GM19324 (cell line): ENCODE data around the gene LIPC.

Experiments used
- ATAC-seq: cut with Tn5 transposase; IDR thresholded peaks from one replicate; pipeline ENCODE4 v1.9.1; 2021; ENCODE audit warnings: mild to moderate bottlenecking, moderate library complexity; ENCODE audit not compliant: unreplicated experiment, low FRiP score

Gene LIPC

DNA sequence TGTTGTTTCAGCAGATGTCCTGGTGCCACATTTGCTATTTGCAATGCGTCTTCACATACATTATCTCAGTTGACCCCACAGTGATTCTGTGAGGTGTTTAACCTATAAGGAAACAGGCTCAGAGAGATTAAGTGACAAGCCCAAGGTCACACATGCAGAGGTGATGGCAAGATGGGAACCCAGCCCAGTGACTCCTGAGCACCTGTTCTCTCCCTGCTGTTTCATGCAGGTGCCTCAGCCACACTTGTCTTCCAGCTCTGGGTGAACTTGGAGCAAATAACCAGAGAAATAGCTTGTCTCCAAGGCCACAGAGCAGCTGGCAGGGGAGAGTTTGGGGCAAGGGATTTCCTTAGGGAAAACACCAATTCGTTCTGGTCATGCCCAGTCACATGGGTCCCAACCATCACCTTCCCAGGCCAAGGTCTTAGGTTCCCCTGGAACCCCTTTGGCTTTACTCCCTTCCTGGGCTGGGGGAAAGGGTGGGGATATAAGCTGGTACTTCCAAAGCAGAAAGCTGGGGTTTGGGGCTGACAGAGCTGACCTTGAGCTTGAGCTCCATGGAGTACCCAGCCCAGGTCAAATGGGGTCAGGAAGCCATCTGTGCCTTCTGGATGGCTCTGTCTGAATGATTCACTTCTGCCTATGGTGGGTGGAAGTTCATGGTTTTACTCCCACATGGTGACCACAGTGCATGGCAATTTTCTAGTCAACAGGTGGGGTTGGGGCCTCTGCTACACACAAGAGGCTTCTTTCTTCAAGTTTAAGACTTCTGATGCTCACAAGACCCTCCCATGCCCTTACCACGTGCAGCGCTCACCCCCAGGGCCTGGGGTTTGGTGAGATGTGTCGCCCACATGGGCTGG, 22.4 kb downstream of the LIPC start:
- no peak for ATAC-seq

DNA sequence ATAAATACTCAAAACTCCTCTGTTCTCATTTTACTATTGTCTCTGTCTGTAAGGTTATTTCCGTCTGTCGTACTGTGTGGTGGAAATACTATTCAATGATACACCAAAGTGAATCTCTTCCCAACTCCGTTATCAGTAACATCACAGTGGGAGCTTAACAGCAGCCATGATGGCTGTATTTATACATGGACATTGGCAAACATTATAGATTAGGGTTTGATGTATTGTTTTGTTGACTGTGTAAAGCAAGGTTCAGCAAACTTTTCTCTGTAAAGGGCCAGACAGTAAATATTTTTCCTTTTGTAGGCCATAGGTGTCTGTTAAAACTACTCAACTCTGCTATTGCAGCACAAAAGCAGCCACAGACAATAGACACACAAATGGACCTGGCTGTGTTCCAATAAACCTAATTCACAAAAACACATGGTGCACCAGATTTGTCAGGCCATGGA, 23.2 kb downstream of the LIPC start:
- no peak for ATAC-seq

DNA sequence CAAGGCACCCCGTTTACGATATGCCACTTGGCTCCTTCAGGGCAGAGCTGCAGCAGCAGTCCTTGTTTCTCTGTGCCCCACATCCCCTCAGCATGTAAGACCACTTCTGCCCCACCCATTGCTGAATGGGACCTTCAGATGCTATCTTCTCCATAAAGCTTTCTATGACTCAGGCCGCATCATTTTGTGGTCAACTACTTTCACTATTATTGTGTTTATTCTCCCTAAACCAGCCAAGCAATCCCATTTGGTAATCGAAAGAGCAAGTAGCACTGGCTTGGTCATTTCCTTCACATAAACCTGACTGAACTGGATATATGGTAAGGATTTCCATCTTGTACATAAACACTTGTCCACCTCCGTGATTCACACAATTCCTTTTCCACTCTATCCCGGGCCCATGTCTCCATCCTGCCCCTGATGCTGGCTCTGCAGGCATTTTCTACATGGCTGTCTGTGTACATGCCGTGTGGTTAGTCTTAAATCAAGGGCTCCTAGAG, 25.7 kb downstream of the LIPC start:
- no peak for ATAC-seq

DNA sequence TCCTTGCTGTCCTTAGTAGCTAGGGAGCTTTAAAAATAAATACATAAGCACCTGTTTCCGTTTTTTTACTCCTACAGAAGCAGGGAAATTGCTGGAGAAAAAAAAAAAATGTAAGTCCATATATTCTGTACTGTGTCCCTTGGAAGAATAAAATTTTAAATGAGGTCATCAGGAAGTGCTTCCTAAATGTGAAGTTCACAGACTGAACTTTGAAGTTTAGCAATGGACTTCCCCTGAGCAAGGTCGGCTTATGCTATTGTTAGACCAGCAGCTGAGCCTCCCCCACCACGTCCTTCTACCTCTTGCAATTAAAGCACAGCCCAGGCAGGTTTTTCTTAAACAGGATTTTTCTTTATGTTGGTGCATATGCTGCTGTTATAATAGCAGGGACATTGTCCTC, 26.3 kb downstream of the LIPC start:
- no peak for ATAC-seq

DNA sequence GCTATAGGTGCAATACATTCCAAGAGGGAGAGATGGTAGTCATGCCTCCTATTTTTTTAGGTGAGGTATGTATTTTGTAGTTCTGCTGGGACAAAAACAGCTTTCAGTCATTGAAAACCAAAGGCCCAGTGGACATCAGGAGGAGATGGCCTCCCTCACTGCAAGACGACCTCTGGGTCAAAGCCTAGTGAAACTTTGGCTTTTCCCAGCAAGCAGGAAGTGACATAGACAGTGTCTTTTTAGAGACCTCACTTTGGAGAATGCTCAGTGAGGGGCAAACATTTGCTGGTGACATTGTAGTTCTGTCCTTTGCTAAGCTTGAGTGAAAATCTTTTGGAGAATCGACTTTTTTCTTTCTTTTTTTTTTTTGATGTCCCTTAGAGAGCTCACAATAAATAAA, 27.3 kb downstream of the LIPC start:
- no peak for ATAC-seq

DNA sequence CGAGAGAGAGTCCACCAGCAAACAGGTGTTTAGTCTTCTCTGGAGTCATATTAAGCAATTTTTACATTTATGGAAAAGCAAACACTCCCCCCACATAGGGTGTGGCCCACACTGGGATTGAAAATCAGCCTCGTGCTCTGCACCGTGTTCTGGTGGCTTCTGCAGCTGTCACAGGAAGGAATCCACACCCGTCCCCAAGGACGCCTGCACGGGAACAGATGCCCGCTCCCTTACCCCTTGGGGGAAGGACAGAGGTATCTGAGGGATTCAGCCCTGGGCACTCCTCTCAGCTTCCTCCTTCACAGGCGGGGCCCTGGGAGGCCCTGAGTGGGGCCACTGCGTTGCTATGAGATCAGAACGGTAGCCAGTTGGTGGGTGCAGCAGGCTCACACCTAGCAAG, 27.8 kb downstream of the LIPC start:
- ATAC-seq: no peak

DNA sequence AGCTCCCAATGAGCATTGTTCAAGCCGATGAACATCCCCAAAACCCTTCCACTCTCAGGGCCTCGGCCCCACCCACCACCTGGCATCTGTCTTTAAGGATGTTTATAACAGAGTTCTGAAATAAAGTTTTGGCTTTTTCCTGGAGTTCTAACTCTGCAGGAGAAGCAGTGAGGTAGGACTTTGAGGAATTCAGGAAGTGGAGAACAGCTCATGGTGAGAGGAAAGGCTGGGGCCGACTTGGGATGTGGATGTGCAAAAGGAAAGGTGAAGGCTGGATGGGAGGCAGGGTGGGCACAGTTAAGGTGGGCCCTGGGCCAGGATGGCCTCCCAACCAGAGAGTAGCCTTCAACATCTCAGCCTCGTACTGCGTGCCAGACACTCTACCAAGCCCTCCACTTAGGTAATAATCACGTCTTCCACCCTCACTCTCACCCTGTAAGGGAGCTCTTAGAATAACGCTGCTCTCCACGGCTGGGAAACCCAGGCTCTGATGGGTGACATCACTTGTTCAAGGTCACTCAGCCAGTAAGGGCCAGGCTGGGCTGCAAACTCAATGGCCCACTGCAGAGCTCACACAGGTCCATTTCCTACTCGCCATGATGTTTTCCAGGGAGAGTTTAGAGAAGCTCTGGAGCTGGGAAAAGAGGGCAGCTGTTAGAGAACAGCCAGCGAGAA, 28.5 kb downstream of the LIPC start:
- ATAC-seq: no peak

DNA sequence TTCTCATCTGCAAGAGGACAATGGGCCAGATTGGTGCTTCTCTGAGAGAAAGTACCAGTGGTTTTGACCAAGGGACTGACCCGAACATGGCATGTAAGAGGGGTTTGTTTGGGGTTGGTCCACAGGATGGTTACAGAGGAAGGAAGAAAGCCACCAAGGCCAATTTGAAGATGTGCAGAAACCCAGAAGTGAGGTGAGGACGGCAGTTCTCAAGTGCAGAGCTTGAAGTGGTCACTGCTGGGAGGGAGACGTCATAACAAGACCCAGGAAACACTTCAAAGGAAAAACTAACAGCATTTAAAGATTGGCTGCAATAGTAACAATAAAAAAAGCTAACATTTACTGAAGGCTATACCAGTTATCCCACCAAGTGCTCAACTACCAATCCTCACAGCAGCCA, 29.1 kb downstream of the LIPC start:
- ATAC-seq: no peak

DNA sequence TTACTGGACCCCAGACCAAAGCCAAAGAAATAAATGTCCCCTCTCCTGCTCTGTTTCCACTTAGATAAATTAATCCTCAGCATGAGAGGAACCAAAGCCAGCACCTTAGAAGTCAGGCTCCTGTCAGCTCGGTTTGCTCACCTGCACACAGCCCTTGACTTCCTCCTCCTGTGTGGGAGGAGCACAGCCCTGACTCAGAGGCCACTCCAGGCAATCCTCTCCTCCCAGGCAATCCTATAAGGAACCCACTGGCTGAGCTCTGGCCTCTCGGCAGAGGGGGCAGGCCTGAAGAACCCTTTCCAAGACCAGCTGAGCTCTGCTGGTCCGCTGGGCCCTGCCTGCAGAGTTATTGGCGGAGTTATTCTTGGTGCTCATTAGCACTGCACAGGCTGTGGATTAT, 30.8 kb downstream of the LIPC start:
- no peak for ATAC-seq

DNA sequence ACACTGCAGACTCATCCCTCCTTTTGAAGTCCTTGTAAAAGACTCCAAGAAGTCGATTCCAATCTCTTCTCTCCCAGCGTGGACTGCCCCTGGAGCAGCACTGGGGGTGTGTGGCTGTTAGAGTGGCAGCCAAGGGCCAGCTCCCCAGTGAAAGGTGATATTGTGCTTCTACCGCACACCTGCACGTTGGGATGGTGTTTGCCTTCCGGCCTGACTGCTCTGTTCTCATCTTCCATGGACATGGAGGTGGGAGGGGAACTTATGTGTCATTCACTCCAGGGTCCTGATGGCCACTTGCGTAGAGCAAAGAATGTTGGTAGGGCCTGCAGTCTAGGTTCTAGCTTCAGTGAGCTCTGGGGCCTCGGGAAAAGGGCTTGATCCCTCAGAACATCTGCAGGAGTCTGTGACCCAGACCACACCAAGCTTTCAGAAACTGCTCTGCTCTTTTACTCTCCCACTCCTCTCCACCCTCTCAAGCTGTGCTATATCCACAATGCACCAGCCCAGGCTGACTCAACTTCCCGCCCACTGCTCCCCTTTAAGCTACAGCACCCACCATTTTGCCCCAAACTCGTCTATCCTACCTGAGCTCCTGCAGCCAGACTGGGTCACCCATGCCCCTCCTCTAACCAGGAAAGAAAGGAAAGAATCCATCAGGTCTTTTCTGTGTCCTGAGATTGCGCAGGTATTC, 31.3 kb downstream of the LIPC start:
- ATAC-seq: no peak

DNA sequence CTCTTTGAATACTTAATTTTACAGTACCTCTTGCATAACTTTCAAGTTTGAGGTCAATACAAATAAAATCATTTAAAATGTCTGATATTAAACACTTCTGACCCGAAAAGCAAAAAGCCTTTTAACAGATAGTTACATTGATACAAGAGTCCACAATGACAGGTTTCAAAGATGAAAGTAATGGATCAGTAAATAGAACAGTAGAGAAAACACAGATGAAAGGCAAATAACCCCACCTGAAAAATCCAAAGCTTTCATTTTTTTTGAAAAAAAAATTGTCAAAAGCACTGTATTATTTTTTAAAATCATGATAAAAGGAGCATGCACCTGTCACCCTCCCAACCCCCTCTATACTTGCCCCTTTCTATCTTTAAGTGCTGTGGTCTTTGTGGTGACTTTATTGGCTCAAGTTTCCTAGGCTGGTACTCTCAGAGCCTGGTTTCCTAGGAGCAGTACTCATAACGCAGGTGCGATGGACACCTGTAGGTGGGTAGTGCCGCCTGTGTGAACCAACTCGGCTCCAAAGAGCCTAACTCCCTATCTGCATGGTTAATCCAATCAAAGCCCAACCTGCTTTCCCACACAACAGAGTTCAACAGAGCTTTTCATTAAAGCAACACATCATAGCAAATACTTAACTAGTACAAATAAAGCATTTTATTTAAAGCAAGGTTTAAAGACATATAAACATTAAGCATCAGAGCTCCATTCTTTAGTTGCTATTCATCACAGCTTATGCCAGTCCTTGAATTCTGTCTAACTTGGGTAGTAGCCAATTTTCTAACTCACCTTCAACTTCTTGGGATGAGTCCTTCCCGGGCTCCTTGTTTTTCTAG, 32.2 kb downstream of the LIPC start:
- ATAC-seq: no peak

DNA sequence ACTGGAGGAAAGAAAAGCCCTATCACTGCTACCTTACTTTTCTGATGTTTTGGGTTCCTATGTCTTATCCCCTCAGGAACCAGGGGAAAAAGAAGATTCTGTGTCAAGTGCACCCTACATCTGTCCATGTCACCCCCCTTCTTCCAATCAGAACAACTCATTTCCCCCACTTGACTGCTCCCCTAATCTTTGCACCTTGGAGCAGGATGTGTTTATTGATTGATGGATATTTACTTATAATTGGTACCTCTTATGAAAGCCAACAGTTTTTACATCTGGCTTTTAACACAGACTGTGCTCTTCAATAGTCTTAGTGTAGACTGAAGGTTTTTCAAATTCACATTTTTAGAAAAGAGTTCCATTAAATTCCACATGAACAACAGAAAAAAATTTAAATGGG, 33.3 kb downstream of the LIPC start:
- no peak for ATAC-seq

DNA sequence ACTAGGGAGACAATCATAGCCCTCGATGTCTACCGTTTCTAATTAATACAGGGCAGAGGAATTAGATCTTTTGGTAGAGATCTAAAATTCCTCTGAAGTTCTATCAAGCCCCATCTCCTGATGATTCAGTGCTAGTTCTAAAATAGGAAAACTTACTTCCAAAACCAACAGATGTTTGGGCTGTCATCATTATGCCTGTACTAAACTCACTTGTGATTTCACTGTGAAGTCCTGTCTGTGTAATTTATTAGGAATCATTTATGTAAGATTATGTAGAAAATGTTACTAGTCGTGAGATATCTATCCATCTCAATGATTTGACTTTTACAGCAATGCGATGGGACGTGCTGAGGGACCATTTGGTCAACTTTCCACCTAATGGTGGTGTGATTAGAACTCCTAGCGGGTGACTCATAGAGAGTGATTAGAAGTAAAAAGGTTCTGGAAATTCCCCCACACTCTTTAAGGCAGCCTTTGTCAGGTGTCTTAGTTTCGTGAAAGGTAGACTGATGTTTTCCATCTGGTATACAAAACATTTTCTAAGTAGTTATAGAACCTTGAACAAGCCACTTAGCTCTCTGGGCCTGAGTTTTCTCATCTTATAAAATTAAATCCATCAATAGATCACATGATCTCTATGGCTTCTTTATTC, 34.2 kb downstream of the LIPC start:
- no peak for ATAC-seq

DNA sequence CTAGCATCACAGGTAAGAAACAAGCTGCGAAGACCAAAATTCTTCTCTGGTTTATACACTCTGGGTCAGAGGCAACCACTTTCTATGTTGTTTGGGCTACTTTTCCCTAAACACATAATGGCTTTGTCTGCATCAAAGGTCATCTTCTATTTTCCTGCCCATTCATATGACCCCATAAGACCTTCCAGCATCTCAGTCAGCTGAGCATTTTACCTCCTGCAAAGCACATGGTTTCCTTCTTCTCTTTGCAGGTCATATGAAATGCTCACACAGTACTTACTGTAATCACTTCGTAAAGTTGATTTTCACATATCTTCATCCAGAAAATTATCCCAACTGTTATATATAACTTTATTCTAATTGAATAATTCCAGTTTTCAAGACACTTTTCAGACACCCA, 34.8 kb downstream of the LIPC start:
- ATAC-seq: no peak

DNA sequence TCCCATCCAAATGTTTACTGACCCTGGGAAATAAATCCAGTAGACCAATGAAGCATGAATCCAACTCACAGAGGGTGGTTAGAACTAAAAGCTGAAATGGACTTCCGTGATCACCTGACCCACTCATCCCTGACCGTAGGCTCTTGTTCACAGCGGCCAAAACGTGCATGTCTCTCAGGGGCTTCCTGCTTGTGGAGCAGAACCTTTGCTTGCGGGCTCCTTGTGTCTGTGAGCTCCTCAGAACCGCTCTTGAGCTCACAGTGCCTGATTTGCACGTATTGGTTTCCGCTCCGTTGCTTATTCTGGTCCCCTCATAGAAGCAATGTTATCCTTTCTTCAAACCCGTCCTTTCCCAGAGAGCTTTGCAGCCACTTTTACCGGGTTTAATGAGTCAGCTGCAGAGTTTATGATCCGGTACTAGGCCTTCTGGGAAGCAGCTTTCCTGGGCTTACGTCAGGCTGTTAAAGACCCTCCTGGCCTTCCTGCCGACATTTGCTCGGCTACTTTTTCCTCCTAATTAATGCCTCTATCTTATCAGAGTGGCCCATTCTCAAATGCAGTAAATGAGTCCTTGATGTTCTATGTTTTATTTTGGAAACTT, 35.4 kb downstream of the LIPC start:
- no peak for ATAC-seq

DNA sequence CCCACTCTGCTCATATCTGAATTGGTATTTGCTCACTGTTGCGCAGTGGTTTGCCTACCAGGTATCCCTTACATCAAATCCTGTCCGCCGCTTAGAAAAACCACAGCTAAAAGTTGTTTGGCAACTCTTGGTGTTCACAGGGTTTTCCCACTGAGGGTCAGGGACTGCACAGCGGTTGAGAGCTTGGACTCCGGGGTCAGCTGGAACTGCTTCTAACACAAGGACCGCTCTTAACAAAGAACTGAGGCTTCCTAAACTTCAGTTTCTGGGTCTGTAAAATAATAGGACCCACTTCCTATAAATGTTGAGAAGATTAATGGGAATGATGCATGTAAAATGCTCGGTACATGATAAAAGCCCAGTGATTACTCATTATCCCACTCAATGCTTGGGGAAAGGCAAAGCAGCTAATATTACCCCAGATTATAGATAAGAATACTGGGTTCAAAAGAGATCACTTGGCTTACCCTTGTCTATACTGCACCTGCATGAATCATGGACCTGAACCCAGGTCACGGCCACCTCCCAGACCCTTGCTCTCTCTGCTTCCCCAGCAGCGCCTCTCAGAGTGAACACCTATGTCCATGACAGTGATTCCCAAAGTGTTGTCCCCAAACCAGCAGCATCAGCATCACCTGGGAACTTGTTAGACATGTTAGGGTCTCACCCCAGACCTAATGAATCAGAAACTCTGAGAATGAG, 36.1 kb downstream of the LIPC start:
- ATAC-seq: no peak

DNA sequence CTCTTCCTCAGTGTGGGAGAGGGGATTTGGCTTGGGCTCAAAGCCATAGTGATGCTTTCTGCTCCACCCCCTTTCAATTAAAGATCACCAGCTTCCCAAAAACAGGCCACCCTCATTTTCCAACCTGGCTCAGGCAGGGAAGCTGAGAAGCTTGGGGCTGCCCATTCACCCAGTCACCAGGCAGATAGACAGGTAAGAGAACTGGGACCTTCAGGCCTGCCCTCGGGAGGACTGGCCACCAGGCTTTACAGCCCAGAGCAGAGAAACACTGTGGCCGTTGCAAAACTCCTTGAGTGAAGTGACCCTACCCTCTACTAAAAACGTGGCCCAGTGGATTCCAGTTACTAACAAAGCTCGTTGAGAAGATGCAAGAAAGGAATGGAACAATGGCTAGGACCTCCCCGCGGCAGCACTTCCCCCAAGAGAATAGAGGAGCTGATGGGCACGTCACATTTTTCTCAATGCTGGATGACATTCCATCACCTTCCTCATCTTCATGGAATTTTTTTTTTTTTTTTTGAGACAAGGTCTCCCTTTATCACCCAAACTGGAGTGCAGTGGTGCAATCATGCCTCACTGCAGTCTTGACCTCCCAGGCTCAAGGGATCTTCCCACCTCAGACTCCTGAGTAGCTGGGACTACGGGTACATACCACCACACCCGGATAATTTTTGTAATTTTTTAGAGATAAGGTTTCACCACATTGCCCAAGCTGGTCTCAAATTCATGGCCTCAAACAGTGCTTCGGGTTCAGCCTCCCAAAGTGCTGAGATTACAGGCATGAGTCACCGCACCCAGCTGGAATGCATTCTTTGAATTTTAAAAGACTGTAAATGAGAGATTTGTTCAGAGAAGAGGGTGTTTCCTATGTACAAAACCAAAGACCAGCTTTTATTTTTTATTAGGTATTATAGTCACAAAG, 37.9 kb downstream of the LIPC start:
- ATAC-seq: no peak

DNA sequence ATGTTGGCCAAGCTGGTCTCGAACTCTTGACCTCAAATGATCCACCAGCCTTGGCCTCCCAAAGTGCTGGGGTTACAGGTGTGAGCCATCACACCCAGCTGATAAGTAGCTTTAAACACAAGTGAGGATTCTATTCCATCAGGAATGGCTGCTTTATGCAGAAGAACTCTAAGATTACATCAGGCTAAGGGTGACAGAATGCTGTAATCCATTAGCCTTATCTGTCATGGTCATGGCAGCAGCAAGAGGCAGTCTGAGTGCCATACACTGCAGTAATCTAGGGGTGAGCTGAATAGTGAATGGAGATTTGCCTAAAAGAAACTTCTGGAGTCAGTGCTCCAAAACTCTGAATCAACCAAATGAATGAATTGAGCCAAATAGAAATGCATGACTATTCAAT, 39.6 kb downstream of the LIPC start:
- ATAC-seq: no peak
